HL-60 (cell line): ENCODE measurements around the gene SHISA2.

Source experiments
- GABPA ChIP-seq: IDR thresholded peaks from 2 replicates; pipeline ENCODE4 v1.6.1; 2012; ENCODE audit warnings: low read depth
- POLR2AphosphoS5 ChIP-seq: IDR thresholded peaks from 2 replicates; pipeline ENCODE4 v1.6.1; 2012; ENCODE audit warnings: low read depth
- TF ChIP-seq, protein P1 (sequence below): IDR thresholded peaks from 2 replicates; pipeline ENCODE4 v1.6.1; 2012; ENCODE audit warnings: low read depth; ENCODE audit not compliant: insufficient replicate concordance
- TF ChIP-seq, protein P2 (sequence below): IDR thresholded peaks from one replicate; pipeline ENCODE4 v1.5.1; 2011; ENCODE audit warnings: low read length, control low read depth, inconsistent platforms; ENCODE audit not compliant: insufficient read depth

DNA sequence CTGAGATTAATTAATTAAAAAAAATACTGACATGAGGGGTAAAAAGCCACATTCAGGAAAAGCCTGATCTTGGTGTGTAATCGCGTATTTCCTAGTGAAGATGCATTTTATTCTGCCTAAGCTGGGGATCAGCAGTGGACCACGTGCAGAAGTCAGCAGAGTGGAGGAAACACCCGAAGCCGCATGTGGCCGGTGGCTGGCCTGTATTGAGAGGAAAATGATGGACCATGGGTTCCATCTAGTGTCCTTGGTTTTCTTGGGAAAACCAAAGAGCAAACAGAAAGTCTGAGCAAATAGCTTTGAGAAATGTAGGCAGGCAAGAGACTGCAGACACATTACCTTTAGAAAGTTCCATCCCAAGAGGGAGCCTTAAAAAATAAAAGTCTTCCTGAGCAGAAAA, 23.7 kb upstream of the SHISA2 start:
- TF ChIP-seq, protein P1, sequence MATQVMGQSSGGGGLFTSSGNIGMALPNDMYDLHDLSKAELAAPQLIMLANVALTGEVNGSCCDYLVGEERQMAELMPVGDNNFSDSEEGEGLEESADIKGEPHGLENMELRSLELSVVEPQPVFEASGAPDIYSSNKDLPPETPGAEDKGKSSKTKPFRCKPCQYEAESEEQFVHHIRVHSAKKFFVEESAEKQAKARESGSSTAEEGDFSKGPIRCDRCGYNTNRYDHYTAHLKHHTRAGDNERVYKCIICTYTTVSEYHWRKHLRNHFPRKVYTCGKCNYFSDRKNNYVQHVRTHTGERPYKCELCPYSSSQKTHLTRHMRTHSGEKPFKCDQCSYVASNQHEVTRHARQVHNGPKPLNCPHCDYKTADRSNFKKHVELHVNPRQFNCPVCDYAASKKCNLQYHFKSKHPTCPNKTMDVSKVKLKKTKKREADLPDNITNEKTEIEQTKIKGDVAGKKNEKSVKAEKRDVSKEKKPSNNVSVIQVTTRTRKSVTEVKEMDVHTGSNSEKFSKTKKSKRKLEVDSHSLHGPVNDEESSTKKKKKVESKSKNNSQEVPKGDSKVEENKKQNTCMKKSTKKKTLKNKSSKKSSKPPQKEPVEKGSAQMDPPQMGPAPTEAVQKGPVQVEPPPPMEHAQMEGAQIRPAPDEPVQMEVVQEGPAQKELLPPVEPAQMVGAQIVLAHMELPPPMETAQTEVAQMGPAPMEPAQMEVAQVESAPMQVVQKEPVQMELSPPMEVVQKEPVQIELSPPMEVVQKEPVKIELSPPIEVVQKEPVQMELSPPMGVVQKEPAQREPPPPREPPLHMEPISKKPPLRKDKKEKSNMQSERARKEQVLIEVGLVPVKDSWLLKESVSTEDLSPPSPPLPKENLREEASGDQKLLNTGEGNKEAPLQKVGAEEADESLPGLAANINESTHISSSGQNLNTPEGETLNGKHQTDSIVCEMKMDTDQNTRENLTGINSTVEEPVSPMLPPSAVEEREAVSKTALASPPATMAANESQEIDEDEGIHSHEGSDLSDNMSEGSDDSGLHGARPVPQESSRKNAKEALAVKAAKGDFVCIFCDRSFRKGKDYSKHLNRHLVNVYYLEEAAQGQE: no peak
- TF ChIP-seq, protein P2, sequence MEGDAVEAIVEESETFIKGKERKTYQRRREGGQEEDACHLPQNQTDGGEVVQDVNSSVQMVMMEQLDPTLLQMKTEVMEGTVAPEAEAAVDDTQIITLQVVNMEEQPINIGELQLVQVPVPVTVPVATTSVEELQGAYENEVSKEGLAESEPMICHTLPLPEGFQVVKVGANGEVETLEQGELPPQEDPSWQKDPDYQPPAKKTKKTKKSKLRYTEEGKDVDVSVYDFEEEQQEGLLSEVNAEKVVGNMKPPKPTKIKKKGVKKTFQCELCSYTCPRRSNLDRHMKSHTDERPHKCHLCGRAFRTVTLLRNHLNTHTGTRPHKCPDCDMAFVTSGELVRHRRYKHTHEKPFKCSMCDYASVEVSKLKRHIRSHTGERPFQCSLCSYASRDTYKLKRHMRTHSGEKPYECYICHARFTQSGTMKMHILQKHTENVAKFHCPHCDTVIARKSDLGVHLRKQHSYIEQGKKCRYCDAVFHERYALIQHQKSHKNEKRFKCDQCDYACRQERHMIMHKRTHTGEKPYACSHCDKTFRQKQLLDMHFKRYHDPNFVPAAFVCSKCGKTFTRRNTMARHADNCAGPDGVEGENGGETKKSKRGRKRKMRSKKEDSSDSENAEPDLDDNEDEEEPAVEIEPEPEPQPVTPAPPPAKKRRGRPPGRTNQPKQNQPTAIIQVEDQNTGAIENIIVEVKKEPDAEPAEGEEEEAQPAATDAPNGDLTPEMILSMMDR: no peak
- TF ChIP-seq GABPA (no peak), POLR2AphosphoS5 (no peak)
